PC-3 (cell line): ENCODE results near the gene ARID5B. TPM values are rescaled to one million over a fixed set of nuclear protein-coding genes. Genes with fewer than 3 reads are reported as not detected.

Experiments
- ATAC-seq: fragments of 200-7000 bp; cut with Tn5 transposase; 2 replicates; pipeline ENCODE4 v1.9.1; 2020; ENCODE audit warnings: mild to moderate bottlenecking, moderate library complexity
- BruUV-seq: library from RNA; stranded (reverse); fragments of 400-500 nt; replicated peaks from 2 replicates; lab custom pipeline; 2021; lab: Mats Ljungman, UMichigan
- CTCF ChIA-PET: fragments of 300-600 bp; sonication (Branson Sonifier 250); formaldehyde crosslinking; loops from one replicate; lab custom pipeline; 2022; ENCODE audit warnings: antibody characterized with exemption; lab: Charles Lee
- POLR2A ChIA-PET: fragments of 300-600 bp; sonication (Branson Sonifier 250); formaldehyde crosslinking; loops from one replicate; lab custom pipeline; 2022; ENCODE audit warnings: antibody characterized with exemption; ENCODE audit not compliant: unreplicated experiment; lab: Charles Lee
- DNase-seq: peaks from one replicate; pipeline ENCODE4 v3.0.0-alpha.2; 2015
- H2AFZ ChIP-seq: fragments of 300-600 bp; sonication (generic); 2 replicates; pipeline ENCODE4 v1.6.0; 2016; ENCODE audit warnings: antibody characterized with exemption, low read length
- H3F3A ChIP-seq: fragments of 300-600 bp; sonication (generic); one replicate; pipeline ENCODE4 v1.6.0; 2017; ENCODE audit warnings: antibody characterized with exemption, low read length, control low read depth, mild to moderate bottlenecking; ENCODE audit not compliant: unreplicated experiment
- H3K27ac ChIP-seq: fragments of 300-600 bp; sonication (generic); 2 replicates; pipeline ENCODE4 v1.5.1; 2016; ENCODE audit warnings: mild to moderate bottlenecking, low read length
- H3K27me3 ChIP-seq: fragments of 300-600 bp; sonication (generic); 2 replicates; pipeline ENCODE4 v1.6.1; 2016; ENCODE audit warnings: low read length, mixed read lengths
- H3K36me3 ChIP-seq: fragments of 300-600 bp; sonication (generic); 2 replicates; pipeline ENCODE4 v1.6.1; 2016; ENCODE audit warnings: low read depth, mixed run types, low read length, mixed read lengths
- H3K4me1 ChIP-seq: fragments of 300-600 bp; sonication (generic); 2 replicates; pipeline ENCODE4 v1.5.1; 2016; ENCODE audit warnings: low read length; ENCODE audit not compliant: insufficient read depth
- H3K4me2 ChIP-seq: fragments of 300-600 bp; sonication (generic); 2 replicates; pipeline ENCODE4 v1.6.0; 2016; ENCODE audit warnings: low read length
- H3K4me3 ChIP-seq: fragments of 300-600 bp; sonication (generic); 2 replicates; pipeline ENCODE4 v1.5.1; 2016; ENCODE audit warnings: mild to moderate bottlenecking, low read length, mixed read lengths
- H3K79me2 ChIP-seq: fragments of 300-600 bp; sonication (generic); 2 replicates; pipeline ENCODE4 v1.6.1; 2017; ENCODE audit warnings: low read length, mixed read lengths
- H3K9ac ChIP-seq: fragments of 300-600 bp; sonication (generic); 2 replicates; pipeline ENCODE4 v1.6.0; 2016; ENCODE audit warnings: mild to moderate bottlenecking, low read length
- H3K9me2 ChIP-seq: fragments of 300-600 bp; sonication (generic); replicated peaks from 2 replicates; pipeline ENCODE4 v1.6.1; 2016; ENCODE audit warnings: mixed run types, low read length, mixed read lengths
- H3K9me3 ChIP-seq: fragments of 300-600 bp; sonication (generic); 2 replicates; pipeline ENCODE4 v1.6.1; 2016; ENCODE audit warnings: low read length, mixed read lengths
- H4K20me1 ChIP-seq: fragments of 300-600 bp; sonication (generic); 2 replicates; pipeline ENCODE4 v1.6.1; 2016; ENCODE audit warnings: low read length, mixed read lengths
- EZH2 ChIP-seq: fragments of 300-600 bp; sonication (generic); IDR thresholded peaks from one replicate; pipeline ENCODE4 v1.6.1; 2017; ENCODE audit warnings: antibody characterized with exemption, mild to moderate bottlenecking, low read length; ENCODE audit not compliant: unreplicated experiment
- EZH2phosphoT487 ChIP-seq: fragments of 300-600 bp; sonication (generic); IDR thresholded peaks from 2 replicates; pipeline ENCODE4 v1.6.1; 2018; ENCODE audit warnings: mild to moderate bottlenecking, antibody characterized with exemption, low read length, borderline replicate concordance
- intact Hi-C: fragments of 100-400 bp; cut with micrococcal nuclease; formaldehyde crosslinking; loops from 2 replicates; pipeline ENCODE4 v1.9.0; 2023
- total RNA-seq: library from RNA; depleted of rRNA; stranded (reverse); fragments of >200 nt; gene quantifications from 2 replicates; pipeline ENCODE4 v1.2.3, GENCODE V29; 2014
- TF ChIP-seq, protein P1 (sequence below): fragments of 300-600 bp; sonication (generic); conservative IDR thresholded peaks from 2 replicates; pipeline ENCODE4 v1.5.1; 2017; ENCODE audit warnings: antibody characterized with exemption, low read depth, mild to moderate bottlenecking, low read length

The ARID5B gene
- total RNA-seq, 1 experiment from 2014 or later: 26.4 TPM

DNA sequence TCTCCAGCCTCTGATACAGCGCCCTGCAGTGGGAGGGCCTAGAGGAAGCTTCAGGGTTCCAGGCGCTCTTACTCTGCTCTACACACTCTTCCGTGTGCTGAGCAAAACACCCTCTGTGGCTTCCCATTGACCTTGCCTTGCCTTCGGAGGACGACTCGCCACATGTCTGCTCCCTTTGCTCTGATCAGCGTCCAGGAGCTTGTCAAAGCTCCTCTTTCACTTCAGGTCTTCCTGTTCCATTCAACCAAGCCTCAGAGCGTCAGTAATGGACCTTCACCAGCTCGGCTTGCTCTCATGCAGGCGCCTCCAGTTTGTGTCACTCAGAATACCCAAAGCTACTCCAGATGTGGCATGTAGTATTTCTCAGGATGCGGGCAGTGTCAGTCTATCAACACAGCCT, 173.9 kb downstream of the ARID5B start:
- H3K27ac ChIP-seq: no peak overlapping the region
- H3K36me3 ChIP-seq: peaks cover 31% of the 10 kb centered on the region

DNA sequence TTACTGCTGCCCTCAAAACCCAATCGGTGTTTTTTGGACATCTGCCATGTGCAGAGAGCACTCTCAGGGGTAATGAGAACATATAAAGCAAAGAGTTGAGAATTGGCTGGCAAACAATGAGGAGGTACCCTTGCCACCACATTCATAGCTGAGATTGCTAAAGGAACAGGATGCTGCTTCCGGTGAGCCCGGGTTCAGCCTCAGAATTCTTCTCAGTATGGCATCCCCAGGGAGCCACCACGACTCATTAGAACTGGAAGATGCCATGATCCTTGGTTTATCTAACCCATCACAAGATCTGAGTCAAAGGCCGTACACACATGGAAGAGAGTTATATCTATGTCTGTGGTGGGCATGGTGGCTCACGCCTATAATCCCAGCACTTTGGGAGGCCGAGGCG, 174.4 kb downstream of the ARID5B start:
- H3K4me3 ChIP-seq: no peak overlapping the region
- TF ChIP-seq EZH2phosphoT487 (no peak), EZH2 (no peak)
- TF ChIP-seq, protein P1, sequence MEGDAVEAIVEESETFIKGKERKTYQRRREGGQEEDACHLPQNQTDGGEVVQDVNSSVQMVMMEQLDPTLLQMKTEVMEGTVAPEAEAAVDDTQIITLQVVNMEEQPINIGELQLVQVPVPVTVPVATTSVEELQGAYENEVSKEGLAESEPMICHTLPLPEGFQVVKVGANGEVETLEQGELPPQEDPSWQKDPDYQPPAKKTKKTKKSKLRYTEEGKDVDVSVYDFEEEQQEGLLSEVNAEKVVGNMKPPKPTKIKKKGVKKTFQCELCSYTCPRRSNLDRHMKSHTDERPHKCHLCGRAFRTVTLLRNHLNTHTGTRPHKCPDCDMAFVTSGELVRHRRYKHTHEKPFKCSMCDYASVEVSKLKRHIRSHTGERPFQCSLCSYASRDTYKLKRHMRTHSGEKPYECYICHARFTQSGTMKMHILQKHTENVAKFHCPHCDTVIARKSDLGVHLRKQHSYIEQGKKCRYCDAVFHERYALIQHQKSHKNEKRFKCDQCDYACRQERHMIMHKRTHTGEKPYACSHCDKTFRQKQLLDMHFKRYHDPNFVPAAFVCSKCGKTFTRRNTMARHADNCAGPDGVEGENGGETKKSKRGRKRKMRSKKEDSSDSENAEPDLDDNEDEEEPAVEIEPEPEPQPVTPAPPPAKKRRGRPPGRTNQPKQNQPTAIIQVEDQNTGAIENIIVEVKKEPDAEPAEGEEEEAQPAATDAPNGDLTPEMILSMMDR: no peak
- no peaks in the 10 kb centered on the region for H3K27me3 ChIP-seq
- H3K9me2 ChIP-seq: 0 out of 2 replicates have a peak, but pooled peaks cover 5% of the 10 kb centered on the region
- 0 out of 2 replicates have a peak overlapping the region, but pooled peaks have one; percentile 67 for H3K4me2 ChIP-seq
- no peaks in the 10 kb centered on the region for H3K79me2 ChIP-seq
- H2AFZ ChIP-seq: no peak overlapping the region
- H3F3A ChIP-seq: peaks cover 14% of the 10 kb centered on the region
- no peak overlapping the region for H3K9ac ChIP-seq
- H4K20me1 ChIP-seq: no peaks in the 10 kb centered on the region
- DNase-seq (peak; percentile 24), ATAC-seq (no peak)
- peak overlapping the region; percentile 61 for H3K27ac ChIP-seq
- intact Hi-C loops: loop anchor here (2.0 kb wide), 1 partner anchor 77 kb away; no protein-coding TSS in a partner anchor
- H3K36me3 ChIP-seq: peaks cover 27% of the 10 kb centered on the region
- CTCF ChIA-PET: interaction anchor here (1.4 to 1.7 kb wide), 2 partner anchors 26 to 38 kb away, joined by 12 to 27 read pairs; no protein-coding TSS in a partner anchor
- peaks cover 39% of the 10 kb centered on the region for H3K4me1 ChIP-seq
- POLR2A ChIA-PET: interaction anchor here (1.7 kb wide), 1 partner anchor 26 kb away, joined by 10 read pairs; no protein-coding TSS in a partner anchor
- BruUV-seq: no TSS peak
- no peaks in the 10 kb centered on the region for H3K9me3 ChIP-seq

More for the DNA sequence above, 173.9 kb downstream of the ARID5B start:
- H3K27me3 ChIP-seq: no peaks in the 10 kb centered on the region
- no peak overlapping the region for H3K4me2 ChIP-seq
- ChIA-PET POLR2A (interaction anchor here (1.7 kb wide), 1 partner anchor 26 kb away, joined by 10 read pairs; no protein-coding TSS in a partner anchor), CTCF (interaction anchor here (1.2 to 1.5 kb wide), 2 partner anchors 37 to 170 kb away, joined by 3 to 5 read pairs; no protein-coding TSS in a partner anchor)
- intact Hi-C loops: no loop called here
- H3K4me3 ChIP-seq: no peak overlapping the region
- TF ChIP-seq EZH2phosphoT487: no peak
- DNase-seq (no peak), ATAC-seq (no peak)
- H3K79me2 ChIP-seq: no peaks in the 10 kb centered on the region
- H3K9me3 ChIP-seq: no peaks in the 10 kb centered on the region
- H3F3A ChIP-seq: peaks cover 14% of the 10 kb centered on the region
- H2AFZ ChIP-seq: no peak overlapping the region
- no peak overlapping the region for H3K9ac ChIP-seq
- peaks cover 39% of the 10 kb centered on the region for H3K4me1 ChIP-seq
- no TSS peak for BruUV-seq
- H4K20me1 ChIP-seq: no peaks in the 10 kb centered on the region
- H3K9me2 ChIP-seq: 0 out of 2 replicates have a peak, but pooled peaks cover 5% of the 10 kb centered on the region

DNA sequence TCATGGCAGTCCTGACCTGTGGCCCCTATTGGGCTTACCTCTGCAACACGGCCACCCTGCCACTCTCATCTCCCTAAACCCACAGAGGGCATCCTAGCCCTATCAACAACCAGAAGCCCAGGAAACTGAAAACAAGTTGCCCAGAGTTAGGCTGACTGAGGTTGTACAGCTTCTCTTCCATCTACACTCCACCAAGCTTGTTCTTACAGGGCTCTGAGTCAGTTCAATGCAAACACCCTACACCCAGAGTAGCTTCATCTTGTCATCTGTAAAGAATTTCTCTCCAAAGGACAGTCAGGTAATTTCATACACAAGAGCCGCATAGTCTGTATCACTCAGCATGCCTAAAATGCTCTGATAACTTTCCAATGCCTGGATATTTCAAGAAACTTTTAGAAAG, 175.4 kb downstream of the ARID5B start:
- H3K4me3 ChIP-seq: peak overlapping the region; percentile 31
- H3K4me1 ChIP-seq: peaks cover 45% of the 10 kb centered on the region
- no peak overlapping the region for H2AFZ ChIP-seq
- no TSS peak for BruUV-seq
- H3K4me2 ChIP-seq: peak overlapping the region; percentile 67
- peak overlapping the region; percentile 3; the same call in 1 of the 2 replicates for H3K9ac ChIP-seq
- DNase-seq: peak; percentile 100
- H4K20me1 ChIP-seq: no peaks in the 10 kb centered on the region
- ChIA-PET POLR2A (interaction anchor here (0.6 to 1.7 kb wide), 7 partner anchors 27 to 338 kb away, joined by 3 to 10 read pairs (median 4); no protein-coding TSS in a partner anchor), CTCF (interaction anchor here (0.6 to 1.7 kb wide), 18 partner anchors 27 to 805 kb away, joined by 3 to 31 read pairs (median 4); partner anchors contain the start of gene RTKN2)
- no peaks in the 10 kb centered on the region for H3K79me2 ChIP-seq
- H3K9me3 ChIP-seq: no peaks in the 10 kb centered on the region
- no peaks in the 10 kb centered on the region for H3K27me3 ChIP-seq
- peaks cover 14% of the 10 kb centered on the region for H3F3A ChIP-seq
- intact Hi-C loops: loop anchor here (1.0 to 2.0 kb wide), 9 partner anchors 28 to 240 kb away; no protein-coding TSS in a partner anchor
- peak overlapping the region; percentile 61 for H3K27ac ChIP-seq
- ATAC-seq: peak; percentile 99
- H3K36me3 ChIP-seq: peaks cover 20% of the 10 kb centered on the region
- TF ChIP-seq, protein P1: peak; percentile 95
- TF ChIP-seq EZH2phosphoT487: no peak
- no peak for TF ChIP-seq EZH2
- H3K9me2 ChIP-seq: 0 out of 2 replicates have a peak, but pooled peaks cover 5% of the 10 kb centered on the region
